Tongue (tissue), 3 donors: Measurements from ENCODE around the gene TRNT1. TPM values are rescaled to one million over a fixed set of nuclear protein-coding genes. Genes with fewer than 3 reads are reported as not detected.

Source experiments
- DNase-seq: peaks from one replicate; pipeline ENCODE4 v3.0.0-alpha.2; 2015
- small RNA-seq: library from RNA; depleted of rRNA; stranded (forward); fragments of <200 nt; gene quantifications from one replicate; pipeline ENCODE3, GENCODE V24; 2014; ENCODE audit warnings: low replicate concordance
- total RNA-seq: library from RNA; depleted of rRNA; stranded (reverse); fragments of >200 nt; gene quantifications from one replicate; pipeline ENCODE4 v1.2.3, GENCODE V29; 2014

The TRNT1 gene
- total RNA-seq, 1 donor from 2014 or later = 31.7 TPM

- DNase-seq = no peak
Observed at GRCh38 chr3:3178498-3179328, 52.0 kb downstream of the TRNT1 start.

- peak; percentile 94 for DNase-seq
Observed at GRCh38 chr3:3179407-3180094, 52.8 kb downstream of the TRNT1 start, which contains the start of gene CRBN. Gene CRBN, minus strand, starts transcription at chr3:3179691. Its CDS starts 4 bp downstream, at chr3:3179687.

GRCh38 chr3:3180456-3180855, 53.7 kb downstream of the TRNT1 start:
- no peak for DNase-seq

GRCh38 chr3:3184876-3185275, 58.1 kb downstream of the TRNT1 start:
- DNase-seq = no peak

- DNase-seq = no peak
Observed at GRCh38 chr3:3189102-3189727, 62.5 kb downstream of the TRNT1 start.

- DNase-seq = no peak
Observed at GRCh38 chr3:3189961-3190360, 63.2 kb downstream of the TRNT1 start.

GRCh38 chr3:3191675-3192285, 65.0 kb downstream of the TRNT1 start:
- no peak for DNase-seq

- DNase-seq = no peak
Observed at GRCh38 chr3:3192286-3192675, 65.5 kb downstream of the TRNT1 start.

GRCh38 chr3:3194861-3195260, 68.1 kb downstream of the TRNT1 start:
- DNase-seq = no peak

- peak; percentile 31 for DNase-seq
Observed at GRCh38 chr3:3196148-3196861, 69.6 kb downstream of the TRNT1 start.

Small RNA genes lying within 50 kb of the gene (small RNA-seq; reads per million reads assigned to genes)
- not detected for gene RF00416

Other genes starting within 250 kb of the TRNT1 start
- gene IL5RA, start 16.6 kb upstream of the TRNT1 start, total RNA-seq = 0.31 TPM
- gene CRBN, start 52.8 kb downstream of the TRNT1 start, total RNA-seq = 143 TPM